HCT116 (cell line): ENCODE measurements around the gene DNTT. TPM values are rescaled to one million over a fixed set of nuclear protein-coding genes. Genes with fewer than 3 reads are reported as not detected.

Experiments
- ATAC-seq: fragments of 200-7000 bp; cut with Tn5 transposase; 2 replicates; pipeline ENCODE4 v1.9.1; 2020; ENCODE audit warnings: mild to moderate bottlenecking, moderate library complexity
- BruUV-seq: library from RNA; stranded (reverse); fragments of 400-500 nt; replicated peaks from 2 replicates; lab custom pipeline; 2021; lab: Mats Ljungman, UMichigan
- CTCF ChIA-PET: fragments of 300-600 bp; sonication (Branson Sonifier 250); formaldehyde crosslinking; loops from one replicate; lab custom pipeline; 2021; ENCODE audit warnings: antibody characterized with exemption; lab: Charles Lee
- POLR2A ChIA-PET: fragments of 300-600, 350-600 bp; sonication (Branson Sonifier 250); formaldehyde crosslinking; loops from one replicate; lab custom pipeline; 2021; ENCODE audit warnings: antibody characterized with exemption; lab: Charles Lee
- RAD21 ChIA-PET, 2 experiments: fragments of 300-600 bp; sonication (Branson Sonifier 250); formaldehyde crosslinking; loops; one replicate each; lab custom pipeline; 2023; ENCODE audit warnings: low total read pairs in 2 of 2; ENCODE audit not compliant: uncharacterized antibody in 2 of 2, unreplicated experiment in 2 of 2, low non-redundant PET in 1 of 2; lab: Charles Lee
- DNase-seq: peaks from one replicate; pipeline ENCODE4 v3.0.0-alpha.2; 2010; ENCODE audit warnings: low read depth, low spot score
- H2AFZ ChIP-seq: fragments of 200-600 bp; shearing (Covaris generic), sonication (generic); 2 replicates; pipeline ENCODE4 v1.6.1; 2017; ENCODE audit warnings: low read depth, mixed run types, mixed read lengths, antibody characterized with exemption, low read length; ENCODE audit not compliant: poor library complexity, severe bottlenecking
- H3K27ac ChIP-seq: 2 replicates; pipeline ENCODE4 v1.5.1; 2012; ENCODE audit warnings: low read depth, low read length
- H3K27me3 ChIP-seq: fragments of 200-600 bp; sonication (generic); 2 replicates; pipeline ENCODE4 v1.6.1; 2016; ENCODE audit warnings: mixed run types, low read length, mixed read lengths; ENCODE audit not compliant: insufficient read depth
- H3K36me3 ChIP-seq, 2 experiments: fragments of 200-500 bp in 1 of 2; fragments of 200-600 bp in 1 of 2; sonication (Bioruptor generic) in 1 of 2; sonication (generic) in 1 of 2; 2 replicates each; pipeline versions ENCODE4 v1.5.1 to v1.6.1; 2014 to 2016; ENCODE audit warnings: low read length in 2 of 2, inconsistent platforms in 1 of 2, mixed read lengths in 1 of 2, mixed run types in 1 of 2; ENCODE audit not compliant: insufficient read depth in 2 of 2, control insufficient read depth in 1 of 2
- H3K4me1 ChIP-seq, 2 experiments: fragments of 200-600 bp in 1 of 2; sonication (generic) in 1 of 2; 2 replicates each; pipeline versions ENCODE4 v1.5.1 to v1.6.1; 2012 to 2017; ENCODE audit warnings: low read length in 2 of 2, inconsistent platforms in 1 of 2, mild to moderate bottlenecking in 1 of 2, mixed read lengths in 1 of 2, mixed run types in 1 of 2, moderate library complexity in 1 of 2; ENCODE audit not compliant: insufficient read depth in 2 of 2, control insufficient read depth in 1 of 2
- H3K4me2 ChIP-seq: fragments of 200-600 bp; sonication (generic); 2 replicates; pipeline ENCODE4 v1.6.1; 2017; ENCODE audit warnings: mixed run types, low read length, mixed read lengths
- H3K4me3 ChIP-seq, 2 experiments: fragments of 200-600 bp in 1 of 2; sonication (generic) in 1 of 2; replicated peaks in 1 of 2; 2 replicates each; pipeline ENCODE4 v1.5.1; 2011 to 2016; ENCODE audit warnings: low read length in 2 of 2, control low read depth in 1 of 2, low read depth in 1 of 2, mild to moderate bottlenecking in 1 of 2, mixed read lengths in 1 of 2, mixed run types in 1 of 2
- H3K79me2 ChIP-seq: fragments of 200-600 bp; sonication (generic); 2 replicates; pipeline ENCODE4 v1.6.1; 2017; ENCODE audit warnings: mild to moderate bottlenecking, mixed run types, low read length, moderate library complexity, mixed read lengths; ENCODE audit not compliant: insufficient read depth
- H3K9ac ChIP-seq: fragments of 200-600 bp; sonication (generic); 2 replicates; pipeline ENCODE4 v1.6.1; 2016; ENCODE audit warnings: low read length, mixed read lengths
- H3K9me2 ChIP-seq: fragments of 200-600 bp; sonication (generic), shearing (Covaris generic); 2 replicates; pipeline ENCODE4 v1.6.1; 2017; ENCODE audit warnings: mixed run types, mild to moderate bottlenecking, moderate library complexity; ENCODE audit not compliant: insufficient read depth
- H3K9me3 ChIP-seq, 2 experiments: fragments of 200-500 bp in 1 of 2; fragments of 200-600 bp in 1 of 2; sonication (Bioruptor generic) in 1 of 2; sonication (generic) in 1 of 2; 2 replicates each; pipeline ENCODE4 v1.6.1; 2014 to 2017; ENCODE audit warnings: low read length in 2 of 2, mixed read lengths in 2 of 2, inconsistent platforms in 1 of 2, low read depth in 1 of 2, mild to moderate bottlenecking in 1 of 2, mixed run types in 1 of 2, moderate library complexity in 1 of 2; ENCODE audit not compliant: control insufficient read depth in 1 of 2, insufficient read depth in 1 of 2
- H4K20me1 ChIP-seq: fragments of 200-600 bp; sonication (generic), shearing (Covaris generic); 2 replicates; pipeline ENCODE4 v1.6.1; 2017; ENCODE audit warnings: mixed run types, mild to moderate bottlenecking, moderate library complexity; ENCODE audit not compliant: insufficient read depth
- CTCF ChIP-seq, 3 experiments: fragments of 200-600 bp in 1 of 3; sonication (generic) in 1 of 3; IDR thresholded peaks in 2 of 3; conservative IDR thresholded peaks in 1 of 3; 2 replicates each; pipeline ENCODE4 v1.5.1; 2012 to 2017; ENCODE audit warnings: low read depth in 2 of 3, low read length in 2 of 3, antibody characterized with exemption in 1 of 3, borderline replicate concordance in 1 of 3, control low read depth in 1 of 3, mild to moderate bottlenecking in 1 of 3, mixed read lengths in 1 of 3, mixed run types in 1 of 3, moderate library complexity in 1 of 3; ENCODE audit not compliant: insufficient read depth in 1 of 3
- ELF1 ChIP-seq: IDR thresholded peaks from 2 replicates; pipeline ENCODE4 v1.6.1; 2012; ENCODE audit warnings: low read depth, borderline replicate concordance
- EZH2phosphoT487 ChIP-seq: fragments of 200-600 bp; IDR thresholded peaks from 2 replicates; pipeline ENCODE4 v1.6.1; 2018; ENCODE audit warnings: antibody characterized with exemption, borderline replicate concordance
- FOSL1 ChIP-seq: IDR thresholded peaks from 2 replicates; pipeline ENCODE4 v1.6.1; 2012; ENCODE audit warnings: low read depth
- JUND ChIP-seq: IDR thresholded peaks from 2 replicates; pipeline ENCODE4 v1.6.1; 2012
- SP1 ChIP-seq: IDR thresholded peaks from 2 replicates; pipeline ENCODE4 v1.6.1; 2012; ENCODE audit warnings: low read depth
- TCF7L2 ChIP-seq: IDR thresholded peaks from 2 replicates; pipeline ENCODE4 v1.7.0; 2011; ENCODE audit warnings: borderline replicate concordance, inconsistent platforms; ENCODE audit not compliant: insufficient read depth, insufficient read length; ENCODE audit errors: extremely low read depth
- ZBTB33 ChIP-seq: IDR thresholded peaks from 2 replicates; pipeline ENCODE4 v1.6.1; 2011; ENCODE audit warnings: mild to moderate bottlenecking, low read length, moderate library complexity; ENCODE audit not compliant: insufficient replicate concordance; ENCODE audit errors: extremely low read depth
- ZFX ChIP-seq: fragments of 450-650 bp; IDR thresholded peaks from 2 replicates; pipeline ENCODE4 v1.6.1; 2017
- ZNF274 ChIP-seq: fragments of 200-500 bp; sonication (Bioruptor generic); IDR thresholded peaks from 2 replicates; pipeline ENCODE4 v1.6.1; 2014; ENCODE audit warnings: mild to moderate bottlenecking, low read depth, low read length, inconsistent platforms
- intact Hi-C: fragments of 100-400 bp; cut with micrococcal nuclease; formaldehyde crosslinking; loops from 2 replicates; pipeline ENCODE4 v1.10.0; 2022
- total RNA-seq: library from RNA; stranded (reverse); gene quantifications from one replicate; pipeline ENCODE4 v1.2.1, GENCODE V29; 2021; ENCODE audit not compliant: unreplicated experiment

DNTT gene
- total RNA-seq, 1 experiment from 2014 or later: not detected

GRCh38 chr10:96366508-96366907 is 62.3 kb downstream of the DNTT start:
- H3K36me3 ChIP-seq: no peaks in the 10 kb centered on the region
- ChIA-PET CTCF (no interaction called here), POLR2A (no interaction called here), RAD21 (no interaction called here)
- ATAC-seq (no peak), DNase-seq (no peak)
- H3K9me2 ChIP-seq: no peaks in the 10 kb centered on the region
- no TSS peak for BruUV-seq
- H3K4me3 ChIP-seq: no peak overlapping the region
- H2AFZ ChIP-seq: no peak overlapping the region
- H3K9me3 ChIP-seq: no peaks in the 10 kb centered on the region
- H3K27me3 ChIP-seq: no peaks in the 10 kb centered on the region
- H3K4me1 ChIP-seq: peaks cover 0 to 12% of the 10 kb centered on the region in 2 experiments; a peak in 2 of 4 replicates
- H3K27ac ChIP-seq: no peak overlapping the region
- no peaks in the 10 kb centered on the region for H4K20me1 ChIP-seq
- intact Hi-C loops: no loop called here
- TF ChIP-seq ELF1: no peak
- TF ChIP-seq ZBTB33: no peak
- no peak for TF ChIP-seq FOSL1
- no peak for TF ChIP-seq CTCF (IDR thresholded peaks at IDR 0.05 in 2 of 3, conservative IDR thresholded peaks at IDR 0.05 in 1 of 3; ENCODE audit: borderline replicate concordance in 1 of 3, insufficient read depth in 1 of 3, low read depth in 2 of 3, low read length in 2 of 3)
- TF ChIP-seq SP1: no peak
- TF ChIP-seq ZFX: no peak
- TF ChIP-seq ZNF274: no peak
- TF ChIP-seq TCF7L2: no peak
- TF ChIP-seq JUND: no peak
- TF ChIP-seq EZH2phosphoT487: no peak
- TF ChIP-seq, all 23 proteins: peak for 0
- no peak overlapping the region for H3K9ac ChIP-seq
- H3K4me2 ChIP-seq: no peak overlapping the region
- no peaks in the 10 kb centered on the region for H3K79me2 ChIP-seq
